ENCODE measurements around the gene STPG2.

DNA sequence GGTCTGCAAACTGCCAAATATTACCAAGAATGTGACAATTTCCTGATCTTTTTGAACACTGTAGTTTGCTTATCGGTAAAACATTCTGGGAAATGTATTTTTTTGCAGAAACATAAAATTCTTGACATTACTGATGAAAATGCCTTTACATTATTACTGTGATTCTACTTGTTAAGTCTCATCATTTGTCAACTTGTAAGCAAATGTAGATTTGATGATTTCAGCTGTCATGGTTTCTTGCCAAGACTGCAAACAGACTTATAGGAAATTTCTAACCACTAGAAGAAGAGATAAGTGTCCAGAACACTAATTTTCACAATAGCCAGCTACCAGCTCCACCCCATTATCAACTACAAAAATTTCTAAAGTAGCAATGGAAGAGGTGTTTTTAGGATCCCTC, 560.4 kb downstream of the STPG2 start:
- TF ChIP-seq CTCF (IDR thresholded peaks at IDR 0.05), result no peak
- no peak for TF ChIP-seq POLR2AphosphoS5 (IDR thresholded peaks at IDR 0.05; ENCODE audit: low read depth, low read length)
- TF ChIP-seq, protein P1, sequence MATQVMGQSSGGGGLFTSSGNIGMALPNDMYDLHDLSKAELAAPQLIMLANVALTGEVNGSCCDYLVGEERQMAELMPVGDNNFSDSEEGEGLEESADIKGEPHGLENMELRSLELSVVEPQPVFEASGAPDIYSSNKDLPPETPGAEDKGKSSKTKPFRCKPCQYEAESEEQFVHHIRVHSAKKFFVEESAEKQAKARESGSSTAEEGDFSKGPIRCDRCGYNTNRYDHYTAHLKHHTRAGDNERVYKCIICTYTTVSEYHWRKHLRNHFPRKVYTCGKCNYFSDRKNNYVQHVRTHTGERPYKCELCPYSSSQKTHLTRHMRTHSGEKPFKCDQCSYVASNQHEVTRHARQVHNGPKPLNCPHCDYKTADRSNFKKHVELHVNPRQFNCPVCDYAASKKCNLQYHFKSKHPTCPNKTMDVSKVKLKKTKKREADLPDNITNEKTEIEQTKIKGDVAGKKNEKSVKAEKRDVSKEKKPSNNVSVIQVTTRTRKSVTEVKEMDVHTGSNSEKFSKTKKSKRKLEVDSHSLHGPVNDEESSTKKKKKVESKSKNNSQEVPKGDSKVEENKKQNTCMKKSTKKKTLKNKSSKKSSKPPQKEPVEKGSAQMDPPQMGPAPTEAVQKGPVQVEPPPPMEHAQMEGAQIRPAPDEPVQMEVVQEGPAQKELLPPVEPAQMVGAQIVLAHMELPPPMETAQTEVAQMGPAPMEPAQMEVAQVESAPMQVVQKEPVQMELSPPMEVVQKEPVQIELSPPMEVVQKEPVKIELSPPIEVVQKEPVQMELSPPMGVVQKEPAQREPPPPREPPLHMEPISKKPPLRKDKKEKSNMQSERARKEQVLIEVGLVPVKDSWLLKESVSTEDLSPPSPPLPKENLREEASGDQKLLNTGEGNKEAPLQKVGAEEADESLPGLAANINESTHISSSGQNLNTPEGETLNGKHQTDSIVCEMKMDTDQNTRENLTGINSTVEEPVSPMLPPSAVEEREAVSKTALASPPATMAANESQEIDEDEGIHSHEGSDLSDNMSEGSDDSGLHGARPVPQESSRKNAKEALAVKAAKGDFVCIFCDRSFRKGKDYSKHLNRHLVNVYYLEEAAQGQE (IDR thresholded peaks at IDR 0.05; ENCODE audit: insufficient read depth in 1 of 2, low read depth in 2 of 2, low read length in 1 of 2), result no peak
- no peak for TF ChIP-seq SIN3A (IDR thresholded peaks at IDR 0.05; ENCODE audit: borderline replicate concordance, insufficient read depth, low read depth, low read length)

Data from Panc1 (cell line).